Urinary bladder (tissue), 4 donors: Measurements from ENCODE around the gene FAM161B. TPM values are rescaled to one million over a fixed set of nuclear protein-coding genes. Genes with fewer than 3 reads are reported as not detected.

ENCODE experiments used
- DNase-seq: peaks from one replicate; pipeline ENCODE4 v3.0.0-alpha.2; 2015; ENCODE audit errors: extremely low spot score
- H3K27ac ChIP-seq: one replicate; pipeline ENCODE4 v1.5.1; 2013; ENCODE audit warnings: low read depth, mild to moderate bottlenecking, moderate library complexity
- H3K36me3 ChIP-seq: one replicate; pipeline ENCODE4 v1.6.1; 2013; ENCODE audit warnings: mild to moderate bottlenecking, moderate library complexity; ENCODE audit not compliant: insufficient read depth
- H3K4me1 ChIP-seq: one replicate; pipeline ENCODE4 v1.6.1; 2013; ENCODE audit warnings: mild to moderate bottlenecking, moderate library complexity; ENCODE audit not compliant: insufficient read depth
- H3K4me3 ChIP-seq: one replicate; pipeline ENCODE4 v1.5.1; 2013; ENCODE audit warnings: low read depth, low read length
- WGBS: extraction: QIAGEN DNeasy Blood & Tissue Kit; methylation state at CpG from one replicate; pipeline ENCODE4 v1.1.7; 2013; 5-methylcytosine and 5-hydroxymethylcytosine counted together
- polyA plus RNA-seq: library from polyadenylated mRNA; stranded (reverse); fragments of 200-250 nt; gene quantifications from one replicate; pipeline ENCODE4 v1.2.3, GENCODE V29; 2013
- small RNA-seq: library from RNA; depleted of rRNA; stranded (forward); fragments of <200 nt; gene quantifications from one replicate; pipeline ENCODE3, GENCODE V24; 2014
- total RNA-seq: library from RNA; depleted of rRNA; stranded (reverse); fragments of >200 nt; gene quantifications from one replicate; pipeline ENCODE4 v1.2.3, GENCODE V29; 2014
- donor health status: healthy with polysubstance abuse.
- donor health status: healthy.

FAM161B gene
- total and polyA plus RNA-seq, 2 donors, result 7.4 to 7.9 TPM

- Histone ChIP-seq H3K4me1 (peaks cover 1% of the 10 kb centered on the region), H3K36me3 (no peaks in the 10 kb centered on the region), H3K27ac (no peak overlapping the region), H3K4me3 (no peak overlapping the region)
- 76% methylated on average over 8 of the region's 8 CpGs for WGBS
- DNase-seq, result no peak
These were observed 65.3 kb downstream of the FAM161B start for GRCh38 chr14:73884438-73885190.

Small RNA genes lying within 50 kb of the gene (small RNA-seq; reads per million reads assigned to genes)
- not detected for gene RF00019

Other genes starting within 250 kb of the FAM161B start
- 38.3 TPM for gene PNMA1, start 235.7 kb downstream of the FAM161B start, total RNA-seq
- gene PNMA1, start 235.7 kb downstream of the FAM161B start, polyA plus RNA-seq, result 85.8 TPM
- gene PTGR2, start 98.3 kb downstream of the FAM161B start, total RNA-seq, result 13.3 TPM
- gene PTGR2, start 98.3 kb downstream of the FAM161B start, polyA plus RNA-seq, result 5.5 TPM
- 75.4 TPM for gene ZNF410, start 63.2 kb downstream of the FAM161B start, total RNA-seq
- 32.9 TPM for gene ZNF410, start 63.2 kb downstream of the FAM161B start, polyA plus RNA-seq
- gene COQ6, start 208 bp upstream of the FAM161B start, total RNA-seq, result 26.1 TPM
- gene COQ6, start 208 bp upstream of the FAM161B start, polyA plus RNA-seq, result 29.7 TPM
- gene ENTPD5, start 69.2 kb upstream of the FAM161B start, total RNA-seq, result 21.3 TPM
- gene ENTPD5, start 69.2 kb upstream of the FAM161B start, polyA plus RNA-seq, result 8.9 TPM
- 23.9 TPM for gene BBOF1, start 69.3 kb upstream of the FAM161B start, total RNA-seq
- 7.5 TPM for gene BBOF1, start 69.3 kb upstream of the FAM161B start, polyA plus RNA-seq
- gene ALDH6A1, start 134.4 kb upstream of the FAM161B start, total RNA-seq, result 48.3 TPM
- 24.8 TPM for gene ALDH6A1, start 134.4 kb upstream of the FAM161B start, polyA plus RNA-seq
- gene LIN52, start 134.9 kb upstream of the FAM161B start, total RNA-seq, result 17.5 TPM
- gene LIN52, start 134.9 kb upstream of the FAM161B start, polyA plus RNA-seq, result 11.8 TPM